ENCODE measurements around the gene CCNJL. TPM values are rescaled to one million over a fixed set of nuclear protein-coding genes. Genes with fewer than 3 reads are reported as not detected.

The CCNJL gene
- total RNA-seq, 1 donor from 2014 or later: 29.0 TPM

DNA sequence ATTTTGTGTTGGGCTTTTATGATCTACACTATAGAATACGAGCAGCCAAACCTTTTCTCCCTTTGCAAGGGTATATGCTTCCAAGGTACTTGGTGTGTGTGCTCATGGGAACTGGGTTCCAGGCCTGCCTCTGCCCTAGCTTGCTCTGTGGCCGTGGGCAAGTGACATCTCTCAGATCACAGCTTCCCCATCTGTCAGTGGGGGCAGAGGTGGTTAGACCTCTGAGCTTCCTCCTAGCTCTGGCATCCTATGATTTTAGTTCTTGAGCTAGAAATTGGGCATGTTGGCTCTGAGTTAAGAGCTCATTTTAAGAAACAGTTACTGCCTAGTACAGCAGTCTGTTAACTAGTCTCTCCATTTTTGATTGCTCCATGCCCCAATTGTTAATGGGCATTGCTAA, 12.5 kb upstream of the CCNJL start:
- no peak for DNase-seq (ENCODE audit: low spot score, unreplicated experiment)
- Mint-ChIP-seq H3K27ac (no peak overlapping the region), H3K36me3 (ENCODE audit: insufficient read depth) (no peaks in the 10 kb centered on the region), H3K9me3 (ENCODE audit: low read depth) (no peaks in the 10 kb centered on the region), H3K27me3 (peaks cover under 1% of the 10 kb centered on the region), H3K4me3 (ENCODE audit: low read depth) (no peak overlapping the region), H3K4me1 (ENCODE audit: low read depth) (peaks cover 9% of the 10 kb centered on the region)
- TF ChIP-seq, protein P1, sequence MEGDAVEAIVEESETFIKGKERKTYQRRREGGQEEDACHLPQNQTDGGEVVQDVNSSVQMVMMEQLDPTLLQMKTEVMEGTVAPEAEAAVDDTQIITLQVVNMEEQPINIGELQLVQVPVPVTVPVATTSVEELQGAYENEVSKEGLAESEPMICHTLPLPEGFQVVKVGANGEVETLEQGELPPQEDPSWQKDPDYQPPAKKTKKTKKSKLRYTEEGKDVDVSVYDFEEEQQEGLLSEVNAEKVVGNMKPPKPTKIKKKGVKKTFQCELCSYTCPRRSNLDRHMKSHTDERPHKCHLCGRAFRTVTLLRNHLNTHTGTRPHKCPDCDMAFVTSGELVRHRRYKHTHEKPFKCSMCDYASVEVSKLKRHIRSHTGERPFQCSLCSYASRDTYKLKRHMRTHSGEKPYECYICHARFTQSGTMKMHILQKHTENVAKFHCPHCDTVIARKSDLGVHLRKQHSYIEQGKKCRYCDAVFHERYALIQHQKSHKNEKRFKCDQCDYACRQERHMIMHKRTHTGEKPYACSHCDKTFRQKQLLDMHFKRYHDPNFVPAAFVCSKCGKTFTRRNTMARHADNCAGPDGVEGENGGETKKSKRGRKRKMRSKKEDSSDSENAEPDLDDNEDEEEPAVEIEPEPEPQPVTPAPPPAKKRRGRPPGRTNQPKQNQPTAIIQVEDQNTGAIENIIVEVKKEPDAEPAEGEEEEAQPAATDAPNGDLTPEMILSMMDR (IDR thresholded peaks at IDR 0.05; ENCODE audit: unreplicated experiment): no peak

DNA sequence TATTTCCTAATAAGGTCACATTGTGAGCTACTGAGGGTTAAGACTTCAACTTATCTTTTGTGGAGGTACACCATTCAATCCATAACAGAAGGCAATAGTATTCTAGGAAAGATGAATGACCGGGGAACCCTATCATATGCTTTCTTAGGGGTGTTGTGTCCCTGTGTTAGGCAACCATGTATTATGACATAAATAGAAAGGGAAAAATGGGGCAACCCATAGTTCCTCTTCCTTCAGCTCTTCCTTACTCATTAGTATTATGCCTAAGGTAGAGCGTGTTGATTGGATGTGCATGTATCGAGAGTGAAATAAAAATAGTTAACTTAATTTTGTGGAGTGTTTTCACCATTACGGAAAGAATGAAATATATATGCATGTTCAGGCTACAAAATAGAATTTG, 6.0 kb upstream of the CCNJL start:
- Mint-ChIP-seq H3K27me3 (no peaks in the 10 kb centered on the region), H3K4me3 (ENCODE audit: low read depth) (no peak overlapping the region), H3K4me1 (ENCODE audit: low read depth) (peaks cover 17% of the 10 kb centered on the region), H3K27ac (no peak overlapping the region), H3K9me3 (ENCODE audit: low read depth) (no peaks in the 10 kb centered on the region), H3K36me3 (ENCODE audit: insufficient read depth) (no peaks in the 10 kb centered on the region)
- TF ChIP-seq, protein P1 (IDR thresholded peaks at IDR 0.05; ENCODE audit: unreplicated experiment): no peak
- DNase-seq (ENCODE audit: low spot score, unreplicated experiment): no peak

DNA sequence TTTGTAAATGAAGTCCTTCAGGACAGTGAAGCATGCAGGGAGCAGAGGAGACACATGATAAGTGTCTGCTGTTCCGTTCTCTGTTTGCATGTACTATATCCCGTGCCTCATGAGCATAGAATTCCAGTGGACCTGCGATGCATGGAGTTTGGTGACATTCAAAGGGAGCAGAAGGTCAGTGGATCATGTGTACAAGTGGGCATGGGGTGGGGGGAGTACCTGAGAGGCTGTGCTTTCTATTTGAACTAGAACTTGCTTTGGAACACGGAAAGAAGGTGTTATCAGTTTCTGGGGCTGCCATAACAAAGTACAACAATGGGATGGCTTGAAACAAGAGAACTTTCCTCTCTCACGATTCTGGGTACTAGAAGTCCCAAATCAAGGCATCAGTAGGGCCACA, 5.1 kb upstream of the CCNJL start:
- Mint-ChIP-seq H3K9me3 (ENCODE audit: low read depth) (no peaks in the 10 kb centered on the region), H3K27ac (no peak overlapping the region), H3K27me3 (no peaks in the 10 kb centered on the region), H3K36me3 (ENCODE audit: insufficient read depth) (no peaks in the 10 kb centered on the region), H3K4me3 (ENCODE audit: low read depth) (no peak overlapping the region), H3K4me1 (ENCODE audit: low read depth) (peaks cover 24% of the 10 kb centered on the region)
- DNase-seq (ENCODE audit: low spot score, unreplicated experiment): no peak
- TF ChIP-seq, protein P1 (IDR thresholded peaks at IDR 0.05; ENCODE audit: unreplicated experiment): no peak

DNA sequence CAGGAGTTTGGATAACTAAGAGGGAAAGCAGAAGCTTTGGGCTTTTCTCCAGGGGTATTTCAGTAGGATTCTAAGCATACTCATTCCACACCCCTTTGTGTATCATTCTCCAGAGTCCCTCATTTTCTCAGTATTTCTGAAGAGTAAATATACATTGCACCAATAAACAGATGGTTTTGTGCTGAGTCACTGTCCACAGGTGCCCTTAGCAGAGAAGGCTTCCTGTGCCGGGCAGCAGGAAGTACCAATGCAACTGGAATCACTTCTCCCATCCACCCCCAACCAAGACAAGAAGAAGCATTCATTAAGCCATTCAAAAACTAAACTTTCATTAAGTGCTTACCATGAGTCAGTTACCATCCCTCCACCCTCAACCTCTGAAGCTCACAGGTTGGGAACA, 3.6 kb upstream of the CCNJL start:
- no peak overlapping the region for H3K4me3 Mint-ChIP-seq (ENCODE audit: low read depth)
- peak overlapping the region; percentile 27 for H3K27ac Mint-ChIP-seq

DNA sequence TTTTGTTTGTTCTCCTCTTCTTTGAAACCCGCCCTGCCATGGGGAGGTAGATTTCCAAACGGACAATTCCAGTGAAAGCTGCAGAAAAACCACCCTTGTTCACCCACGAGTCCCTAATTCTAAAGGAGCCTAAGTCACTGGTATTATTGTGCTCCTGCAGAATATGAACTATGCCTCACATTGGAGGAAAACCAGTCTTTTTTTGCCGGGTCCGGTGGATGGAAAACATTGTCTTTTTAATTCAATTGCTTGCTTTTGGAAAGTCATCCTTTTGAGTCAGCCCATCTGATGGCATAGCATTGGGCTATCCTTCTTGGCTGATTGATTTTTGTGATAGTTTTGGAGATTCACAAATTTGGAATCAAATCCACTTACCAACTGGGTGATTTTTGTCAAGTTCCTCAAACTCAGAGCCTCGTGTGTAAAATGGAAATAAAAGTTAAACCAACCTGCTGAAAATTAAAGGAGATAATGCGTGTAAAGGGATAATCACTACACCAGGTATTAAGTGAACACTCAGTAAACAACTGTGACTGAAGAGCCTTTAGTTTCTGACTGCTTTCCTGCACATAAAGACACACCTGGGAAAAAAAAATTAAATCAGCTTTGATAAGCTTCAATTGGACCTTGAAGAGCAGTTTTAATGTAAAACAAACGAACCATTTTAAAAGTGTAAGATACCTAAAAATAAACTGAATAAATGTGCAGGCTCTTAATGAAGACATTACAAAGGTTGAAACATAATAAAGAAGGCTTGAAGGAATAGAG, 780 bp upstream of the CCNJL start:
- TF ChIP-seq, protein P1 (IDR thresholded peaks at IDR 0.05; ENCODE audit: unreplicated experiment): no peak
- peaks cover 30% of the 10 kb centered on the region for H3K4me1 Mint-ChIP-seq (ENCODE audit: low read depth)
- H3K27me3 Mint-ChIP-seq: no peaks in the 10 kb centered on the region
- H3K4me3 Mint-ChIP-seq (ENCODE audit: low read depth): peak overlapping the region; percentile 92
- no peak for DNase-seq (ENCODE audit: low spot score, unreplicated experiment)
- peaks cover 3% of the 10 kb centered on the region for H3K36me3 Mint-ChIP-seq (ENCODE audit: insufficient read depth)
- H3K27ac Mint-ChIP-seq: peak overlapping the region; percentile 94
- H3K9me3 Mint-ChIP-seq (ENCODE audit: low read depth): no peaks in the 10 kb centered on the region

More for the DNA sequence above, 3.6 kb upstream of the CCNJL start:
- Mint-ChIP-seq H3K4me1 (ENCODE audit: low read depth) (peaks cover 23% of the 10 kb centered on the region), H3K27me3 (no peaks in the 10 kb centered on the region), H3K36me3 (ENCODE audit: insufficient read depth) (no peaks in the 10 kb centered on the region), H3K9me3 (ENCODE audit: low read depth) (no peaks in the 10 kb centered on the region)
- TF ChIP-seq, protein P1 (IDR thresholded peaks at IDR 0.05; ENCODE audit: unreplicated experiment): no peak
- DNase-seq (ENCODE audit: low spot score, unreplicated experiment): no peak
